Measurements from ENCODE around the gene SPOCK3.

DNA sequence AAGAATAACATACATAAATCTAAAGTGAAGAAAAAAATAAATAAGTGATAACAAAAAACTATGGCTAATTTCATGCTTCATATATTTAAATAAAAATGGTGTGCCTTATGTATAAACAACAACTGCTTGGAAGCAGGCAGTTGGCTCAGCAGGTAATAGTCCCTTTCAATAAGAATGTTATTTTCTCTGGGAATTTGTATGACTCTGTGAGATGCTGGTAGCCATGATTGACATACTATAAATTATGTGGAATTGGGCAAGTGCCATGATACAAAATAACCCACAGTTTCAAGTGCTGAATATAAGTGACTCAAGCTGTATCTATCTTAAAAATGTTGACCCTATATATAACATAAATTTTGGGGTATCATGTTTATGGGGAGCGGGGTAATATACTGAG is 546.5 kb downstream of the SPOCK3 start:
- TF ChIP-seq, protein P1, sequence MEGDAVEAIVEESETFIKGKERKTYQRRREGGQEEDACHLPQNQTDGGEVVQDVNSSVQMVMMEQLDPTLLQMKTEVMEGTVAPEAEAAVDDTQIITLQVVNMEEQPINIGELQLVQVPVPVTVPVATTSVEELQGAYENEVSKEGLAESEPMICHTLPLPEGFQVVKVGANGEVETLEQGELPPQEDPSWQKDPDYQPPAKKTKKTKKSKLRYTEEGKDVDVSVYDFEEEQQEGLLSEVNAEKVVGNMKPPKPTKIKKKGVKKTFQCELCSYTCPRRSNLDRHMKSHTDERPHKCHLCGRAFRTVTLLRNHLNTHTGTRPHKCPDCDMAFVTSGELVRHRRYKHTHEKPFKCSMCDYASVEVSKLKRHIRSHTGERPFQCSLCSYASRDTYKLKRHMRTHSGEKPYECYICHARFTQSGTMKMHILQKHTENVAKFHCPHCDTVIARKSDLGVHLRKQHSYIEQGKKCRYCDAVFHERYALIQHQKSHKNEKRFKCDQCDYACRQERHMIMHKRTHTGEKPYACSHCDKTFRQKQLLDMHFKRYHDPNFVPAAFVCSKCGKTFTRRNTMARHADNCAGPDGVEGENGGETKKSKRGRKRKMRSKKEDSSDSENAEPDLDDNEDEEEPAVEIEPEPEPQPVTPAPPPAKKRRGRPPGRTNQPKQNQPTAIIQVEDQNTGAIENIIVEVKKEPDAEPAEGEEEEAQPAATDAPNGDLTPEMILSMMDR (IDR thresholded peaks at IDR 0.05), result no peak
- TF ChIP-seq POLR2A (IDR thresholded peaks at IDR 0.05), result no peak

Measured in prostate gland (tissue), 2 donors.